SH-SY5Y (cell line): Measurements from ENCODE around the gene INHBE.

Experiments
- GATA2 ChIP-seq: IDR thresholded peaks from 2 replicates; pipeline ENCODE4 v1.6.1; 2011; ENCODE audit warnings: mild to moderate bottlenecking, low read depth, low read length
- GATA3 ChIP-seq: IDR thresholded peaks from 2 replicates; pipeline ENCODE4 v1.6.1; 2011; ENCODE audit warnings: low read depth, mild to moderate bottlenecking, low read length, moderate library complexity

DNA sequence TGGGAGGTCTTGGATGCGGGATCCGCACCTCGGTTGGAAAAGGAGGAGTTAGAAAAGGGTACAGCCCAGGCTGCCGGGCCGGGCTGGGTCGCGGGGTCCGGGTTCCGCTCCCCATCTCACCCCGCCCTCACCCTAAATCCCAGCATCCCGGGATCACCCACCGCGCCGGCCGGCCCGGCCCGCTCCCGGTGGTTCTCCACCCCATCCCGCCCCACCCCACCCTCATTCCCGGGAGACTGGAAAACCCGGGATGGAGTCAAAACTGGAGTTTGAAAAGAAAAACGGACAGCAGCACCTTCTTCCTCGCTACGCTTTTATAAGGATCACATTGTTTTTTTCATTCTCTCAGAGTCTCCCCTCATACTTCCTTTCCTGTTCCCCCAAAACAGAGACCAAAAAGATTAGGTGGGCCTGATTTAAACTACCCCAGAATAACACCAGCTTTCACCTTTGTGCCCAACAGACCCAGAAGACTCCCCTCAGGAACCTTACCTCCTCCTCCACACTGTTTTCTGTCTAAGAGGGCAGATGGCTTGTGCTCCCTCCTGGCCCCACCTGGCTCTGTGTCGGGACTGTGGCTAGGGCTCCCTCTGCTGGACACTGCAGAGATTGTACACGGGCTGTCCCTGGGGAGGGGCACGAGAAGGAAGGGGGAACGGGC, 7.3 kb downstream of the INHBE start:
- TF ChIP-seq GATA2: no peak
- no peak for TF ChIP-seq GATA3
